Effector memory CD4-positive, alpha-beta T cell (primary cell): Measurements from ENCODE around the gene TUFM.

Experiments
- DNase-seq, 3 donors: peaks; one replicate each; pipeline ENCODE4 v3.0.0-alpha.2; 2020
- H3K27ac ChIP-seq: 2 replicates; pipeline ENCODE4 v1.7.0; 2013; ENCODE audit warnings: mild to moderate bottlenecking, low read length, moderate library complexity; ENCODE audit not compliant: insufficient read depth, poor library complexity, severe bottlenecking
- H3K27me3 ChIP-seq: replicated peaks from 2 replicates; pipeline ENCODE4 v1.7.0; 2013; ENCODE audit warnings: mild to moderate bottlenecking, low read length; ENCODE audit not compliant: insufficient read depth, control insufficient read depth, poor library complexity, severe bottlenecking
- H3K36me3 ChIP-seq: 2 replicates; pipeline ENCODE4 v1.7.0; 2013; ENCODE audit warnings: mild to moderate bottlenecking, low read length, moderate library complexity; ENCODE audit not compliant: control insufficient read depth, insufficient read depth
- H3K4me1 ChIP-seq: 2 replicates; pipeline ENCODE4 v1.7.0; 2013; ENCODE audit warnings: low read length, mild to moderate bottlenecking; ENCODE audit not compliant: control insufficient read depth, insufficient read depth, poor library complexity, severe bottlenecking
- H3K4me3 ChIP-seq: 2 replicates; pipeline ENCODE4 v1.7.0; 2013; ENCODE audit warnings: low read length, low read depth, mild to moderate bottlenecking; ENCODE audit not compliant: insufficient read depth, poor library complexity, severe bottlenecking
- H3K9me3 ChIP-seq: 2 replicates; pipeline ENCODE4 v1.7.0; 2013; ENCODE audit warnings: mild to moderate bottlenecking, low read length, moderate library complexity; ENCODE audit not compliant: control insufficient read depth

Gene TUFM

DNA sequence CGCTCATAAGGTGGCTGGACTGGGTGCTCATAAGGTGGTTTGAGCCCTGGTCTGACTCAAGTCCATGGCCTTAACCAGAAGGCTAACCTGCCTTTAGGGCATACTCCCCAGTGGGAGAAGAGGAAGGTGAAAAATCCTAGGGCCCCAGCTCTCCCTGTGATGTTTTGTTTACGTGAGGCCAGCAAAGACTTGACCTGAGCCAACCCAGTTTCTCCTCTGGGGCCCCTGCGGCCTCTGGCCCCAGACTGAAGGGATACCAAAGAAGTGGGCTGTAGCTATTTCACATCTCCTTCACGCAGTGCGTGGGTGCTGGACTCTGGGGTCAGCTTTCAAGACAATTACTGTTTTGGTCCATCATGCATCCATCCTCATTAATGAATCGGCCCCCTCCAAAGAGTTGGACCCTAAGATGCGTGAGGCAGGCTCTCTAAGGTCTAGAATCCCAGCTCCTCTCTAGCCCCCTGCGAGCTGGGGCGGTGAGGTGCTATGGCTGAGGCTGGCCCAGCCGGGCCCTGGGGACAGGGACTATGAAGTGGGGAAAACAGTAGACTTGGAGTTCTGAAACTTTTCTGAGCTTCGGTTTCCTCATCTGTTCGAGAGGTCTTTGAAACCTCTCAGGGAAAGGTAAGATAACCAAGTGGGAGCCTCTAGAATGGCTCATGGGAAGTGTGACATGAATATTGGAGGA, 19.0 kb upstream of the TUFM start:
- Histone ChIP-seq H3K9me3 (no peaks in the 10 kb centered on the region), H3K27ac (no peak overlapping the region), H3K36me3 (peaks cover 29% of the 10 kb centered on the region), H3K4me1 (peaks cover 9% of the 10 kb centered on the region), H3K4me3 (no peak overlapping the region), H3K27me3 (no peaks in the 10 kb centered on the region)
- no peak for DNase-seq

DNA sequence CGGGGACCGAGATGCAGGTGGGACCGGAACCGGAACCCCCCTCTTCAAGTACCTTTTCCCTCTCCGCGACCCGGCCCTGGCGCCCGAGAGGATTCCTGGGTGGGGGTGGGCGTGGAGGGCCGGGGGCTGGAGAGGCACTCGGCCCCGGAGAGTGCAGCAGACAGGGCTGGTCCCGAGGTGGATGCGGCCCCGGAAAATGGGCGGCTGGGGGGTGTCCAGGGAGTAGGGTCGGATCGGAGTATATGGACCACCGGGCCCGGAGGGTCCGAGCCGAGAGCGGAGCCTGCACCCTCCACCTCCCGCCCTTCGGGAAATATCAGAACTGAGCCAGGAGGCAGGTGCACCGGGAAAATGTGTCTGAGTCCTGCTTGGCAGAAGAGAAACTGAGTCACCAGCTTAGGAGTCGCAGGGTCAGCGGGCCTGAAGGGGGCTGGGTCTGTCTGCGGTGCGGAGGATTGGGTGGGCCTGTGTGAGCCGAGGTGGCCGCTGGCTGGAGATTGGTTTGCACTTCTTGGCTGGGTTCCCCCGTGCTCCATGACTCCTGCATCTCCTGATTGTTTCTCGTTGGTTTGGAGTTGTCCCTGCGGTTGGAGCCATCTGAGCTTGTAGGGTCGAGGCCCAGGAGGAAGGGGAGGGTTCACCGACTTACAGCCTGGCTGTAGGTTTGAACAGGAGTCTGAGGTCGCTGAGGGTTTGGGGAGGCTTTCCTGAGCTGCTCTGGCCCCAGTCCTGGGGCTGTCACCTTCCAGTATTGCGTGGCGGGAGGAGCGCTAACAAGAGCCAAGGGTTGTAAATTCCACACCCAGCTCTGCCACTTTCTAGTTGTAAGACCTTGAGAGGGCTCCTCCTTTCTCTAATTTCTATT, 18.0 kb upstream of the TUFM start:
- no peaks in the 10 kb centered on the region for H3K9me3 ChIP-seq
- peak overlapping the region; percentile 90 for H3K27ac ChIP-seq
- H3K4me1 ChIP-seq = peaks cover 9% of the 10 kb centered on the region
- no peak for DNase-seq
- H3K36me3 ChIP-seq = peaks cover 19% of the 10 kb centered on the region
- no peaks in the 10 kb centered on the region for H3K27me3 ChIP-seq
- peak overlapping the region; percentile 85 for H3K4me3 ChIP-seq

DNA sequence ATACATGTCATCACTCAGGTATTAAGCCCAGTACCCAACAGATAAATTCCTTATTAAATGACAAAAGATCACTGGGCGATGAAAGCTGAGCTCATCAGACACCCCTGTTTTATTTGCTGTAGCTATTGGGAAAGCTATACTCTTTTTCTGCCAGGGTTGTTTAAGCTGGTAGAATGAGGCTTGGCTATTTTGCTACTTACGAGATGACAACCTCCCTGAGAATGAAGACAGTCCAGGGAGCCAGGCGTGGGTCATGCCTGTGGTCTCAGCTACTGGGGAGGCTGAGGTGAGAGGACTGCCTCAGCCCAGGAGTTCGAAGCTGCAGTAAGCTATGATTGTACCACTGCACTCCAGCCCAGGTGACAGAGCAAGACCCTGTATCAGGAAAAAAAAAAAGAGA, 13.2 kb upstream of the TUFM start:
- peaks cover 6% of the 10 kb centered on the region for H3K4me1 ChIP-seq
- no peak overlapping the region for H3K27ac ChIP-seq
- H3K4me3 ChIP-seq = no peak overlapping the region
- H3K9me3 ChIP-seq = no peaks in the 10 kb centered on the region
- no peaks in the 10 kb centered on the region for H3K36me3 ChIP-seq
- no peak for DNase-seq
- H3K27me3 ChIP-seq = no peaks in the 10 kb centered on the region

DNA sequence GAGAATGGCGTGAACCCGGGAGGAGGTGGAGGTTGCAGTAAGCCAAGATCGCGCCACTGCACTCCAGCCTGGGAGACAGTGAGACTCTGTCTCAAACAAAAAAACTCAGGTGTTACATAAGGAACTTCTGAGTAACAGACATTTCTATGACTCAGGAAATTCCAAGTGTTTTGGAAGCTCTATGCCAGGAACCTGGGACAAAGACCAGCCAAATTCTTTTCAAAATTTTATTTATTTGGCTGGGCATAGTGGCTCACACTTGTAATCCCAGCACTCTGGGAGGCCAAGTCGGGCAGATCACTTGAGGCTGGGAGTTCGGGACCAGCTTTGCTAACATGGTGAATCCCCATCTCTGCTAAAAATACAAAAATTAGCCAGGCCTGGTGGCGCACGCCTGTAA, 12.3 kb upstream of the TUFM start:
- no peak overlapping the region for H3K4me3 ChIP-seq
- no peaks in the 10 kb centered on the region for H3K36me3 ChIP-seq
- no peak for DNase-seq
- H3K9me3 ChIP-seq = no peaks in the 10 kb centered on the region
- H3K4me1 ChIP-seq = no peaks in the 10 kb centered on the region
- no peaks in the 10 kb centered on the region for H3K27me3 ChIP-seq
- no peak overlapping the region for H3K27ac ChIP-seq

DNA sequence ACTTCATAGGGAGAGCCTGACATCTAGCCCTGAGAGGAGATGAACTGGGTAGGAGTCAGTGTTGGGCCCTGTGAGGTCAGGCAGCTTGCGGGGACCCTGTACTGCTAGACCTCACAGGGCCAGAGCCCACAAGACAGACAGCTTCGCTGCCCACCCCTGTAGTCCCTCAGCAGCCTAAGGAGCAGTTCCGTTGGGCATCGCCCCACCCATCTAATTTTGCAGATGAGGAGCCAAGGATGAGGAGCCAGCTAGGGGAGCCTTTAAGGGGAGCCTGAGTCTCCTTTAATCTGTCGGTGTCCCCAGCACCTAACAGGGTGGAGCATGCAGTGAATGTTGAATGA, 755 bp upstream of the TUFM start:
- H3K36me3 ChIP-seq = peaks cover 25% of the 10 kb centered on the region
- peak overlapping the region; percentile 89 for H3K4me3 ChIP-seq
- peak overlapping the region; percentile 87 for H3K27ac ChIP-seq
- H3K4me1 ChIP-seq = peaks cover 19% of the 10 kb centered on the region
- H3K27me3 ChIP-seq = no peaks in the 10 kb centered on the region
- no peaks in the 10 kb centered on the region for H3K9me3 ChIP-seq
- DNase-seq = no peak

DNA sequence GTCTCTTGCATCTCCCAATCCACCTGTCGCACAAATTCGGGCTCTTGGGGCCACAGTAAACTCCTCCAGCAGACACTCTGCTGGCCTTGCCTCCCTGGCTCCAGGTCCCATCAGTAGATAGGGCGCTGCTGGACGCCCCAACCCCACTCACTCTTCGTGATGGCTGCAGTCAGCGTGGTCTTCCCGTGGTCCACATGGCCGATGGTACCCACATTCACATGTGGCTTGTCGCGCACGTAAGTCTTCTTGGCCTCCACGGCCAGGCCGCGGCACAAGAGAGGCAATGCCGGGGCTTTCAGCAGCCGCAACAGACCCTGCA, 428 bp downstream of the TUFM start:
- H3K4me3 ChIP-seq = peak overlapping the region; percentile 89
- peaks cover 27% of the 10 kb centered on the region for H3K36me3 ChIP-seq
- no peak for DNase-seq
- peak overlapping the region; percentile 87 for H3K27ac ChIP-seq
- no peaks in the 10 kb centered on the region for H3K9me3 ChIP-seq
- peaks cover 19% of the 10 kb centered on the region for H3K4me1 ChIP-seq
- H3K27me3 ChIP-seq = no peaks in the 10 kb centered on the region

DNA sequence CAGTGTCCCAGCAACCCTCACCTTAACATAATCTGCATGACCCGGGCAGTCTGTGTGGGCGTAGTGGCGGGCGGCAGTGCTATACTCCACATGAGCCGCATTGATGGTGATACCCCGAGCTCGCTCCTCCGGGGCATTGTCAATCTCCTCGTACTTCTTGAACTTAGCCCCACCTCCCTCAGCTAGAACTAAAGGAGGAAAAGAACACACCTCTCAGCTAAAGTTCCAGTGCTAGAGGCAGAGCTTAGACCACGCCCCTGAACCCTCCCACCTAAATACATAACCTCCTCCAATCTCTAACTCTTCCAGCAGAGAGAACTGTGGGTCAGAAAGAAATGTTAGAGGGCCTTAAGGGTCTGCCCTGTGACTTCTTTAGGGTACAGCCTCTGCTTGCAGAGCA, 855 bp downstream of the TUFM start:
- no peaks in the 10 kb centered on the region for H3K9me3 ChIP-seq
- no peak for DNase-seq
- H3K27me3 ChIP-seq = no peaks in the 10 kb centered on the region
- peaks cover 19% of the 10 kb centered on the region for H3K4me1 ChIP-seq
- peak overlapping the region; percentile 87 for H3K27ac ChIP-seq
- peaks cover 27% of the 10 kb centered on the region for H3K36me3 ChIP-seq
- H3K4me3 ChIP-seq = peak overlapping the region; percentile 89

DNA sequence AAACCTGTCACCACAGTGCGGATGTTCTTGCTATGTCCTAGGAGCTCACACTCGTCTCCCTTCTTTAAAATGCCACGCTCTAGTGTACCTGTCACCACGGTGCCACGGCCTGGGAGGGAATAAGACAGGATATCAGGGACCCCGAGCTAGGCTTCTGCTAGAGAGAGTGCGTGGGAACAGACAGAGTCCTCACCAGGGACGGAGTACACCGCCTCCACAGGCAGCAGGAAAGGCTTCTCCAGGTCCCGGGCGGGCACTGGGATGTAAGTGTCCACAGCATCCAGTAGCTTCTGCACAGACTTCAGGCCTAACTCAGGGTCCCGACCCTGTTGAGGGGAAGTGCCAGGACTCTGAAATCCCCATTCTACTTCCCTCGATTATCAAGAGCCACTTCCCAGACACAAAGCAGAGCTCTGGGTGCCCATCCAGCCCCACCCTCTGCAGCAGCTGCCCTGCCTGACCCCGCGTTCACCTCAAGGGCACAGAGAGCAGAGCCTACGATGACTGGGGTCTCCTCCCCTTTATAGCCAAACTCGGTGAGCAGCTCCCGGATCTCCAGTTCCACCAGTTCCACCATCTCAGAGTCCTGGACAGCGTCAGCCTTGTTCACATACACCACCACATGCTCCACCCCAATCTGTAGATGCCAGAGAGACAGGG, 1.8 kb downstream of the TUFM start:
- no peak overlapping the region for H3K4me3 ChIP-seq
- H3K27ac ChIP-seq = no peak overlapping the region
- peaks cover 27% of the 10 kb centered on the region for H3K36me3 ChIP-seq
- peaks cover 19% of the 10 kb centered on the region for H3K4me1 ChIP-seq
- no peak for DNase-seq
- no peaks in the 10 kb centered on the region for H3K9me3 ChIP-seq
- H3K27me3 ChIP-seq = no peaks in the 10 kb centered on the region

DNA sequence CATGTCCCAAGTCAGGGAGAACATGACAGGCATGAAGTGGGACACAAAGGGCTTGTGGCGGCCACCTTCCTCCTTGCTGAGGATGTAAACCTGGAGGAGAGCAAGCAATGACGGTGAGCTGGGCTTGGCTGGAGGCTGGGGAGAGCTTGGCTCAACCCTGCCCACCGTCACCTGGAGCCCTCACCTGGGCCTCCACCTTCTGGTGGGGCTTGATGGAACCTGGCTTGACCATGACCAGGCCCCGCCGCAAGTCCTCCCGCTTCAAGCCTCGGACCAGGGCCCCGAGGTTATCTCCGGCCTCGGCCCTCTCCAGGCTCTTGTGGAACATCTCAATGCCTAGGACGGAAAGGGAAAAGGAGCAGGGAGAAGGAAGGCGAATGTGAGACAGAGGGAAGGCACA, 2.4 kb downstream of the TUFM start:
- Histone ChIP-seq H3K4me3 (no peak overlapping the region), H3K27ac (no peak overlapping the region), H3K36me3 (peaks cover 27% of the 10 kb centered on the region), H3K9me3 (no peaks in the 10 kb centered on the region), H3K4me1 (peaks cover 19% of the 10 kb centered on the region), H3K27me3 (no peaks in the 10 kb centered on the region)
- DNase-seq = no peak

DNA sequence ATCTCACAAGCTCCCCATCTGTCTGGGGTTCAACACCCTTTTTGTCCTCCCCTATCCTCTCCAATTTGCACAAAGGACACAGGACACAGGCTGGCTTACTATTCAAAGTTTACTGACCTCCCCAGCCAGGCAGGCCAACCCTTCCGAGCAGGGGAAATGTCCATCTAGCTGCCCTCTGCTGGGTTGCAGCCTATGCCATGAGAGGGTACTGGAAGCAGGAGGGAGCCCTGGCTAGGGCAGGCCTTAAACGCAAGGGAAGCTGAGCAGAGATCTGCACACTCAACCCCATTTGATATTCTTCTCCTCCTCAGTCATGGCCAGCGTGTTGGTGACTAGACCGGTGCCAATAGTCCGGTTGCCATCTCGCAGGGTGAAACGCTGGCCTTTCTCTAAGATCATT, 3.5 kb downstream of the TUFM start:
- H3K4me1 ChIP-seq = peaks cover 19% of the 10 kb centered on the region
- H3K27me3 ChIP-seq = no peaks in the 10 kb centered on the region
- H3K9me3 ChIP-seq = no peaks in the 10 kb centered on the region
- DNase-seq = no peak
- H3K36me3 ChIP-seq = peaks cover 33% of the 10 kb centered on the region
- H3K27ac ChIP-seq = no peak overlapping the region
- H3K4me3 ChIP-seq = no peak overlapping the region
